CD4-positive, CD25-positive, alpha-beta regulatory T cell (primary cell): ENCODE results near the gene SDCCAG8. TPM values are rescaled to one million over a fixed set of nuclear protein-coding genes. Genes with fewer than 3 reads are reported as not detected.

Experiments
- ATAC-seq, 2 donors: fragments of 150-1000 bp; cut with Tn5 transposase; one replicate each; pipeline ENCODE4 v1.10.0; 2021; ENCODE audit warnings: low read depth in 2 of 2, moderate number of reproducible peaks in 2 of 2, moderate library complexity in 1 of 2
- DNase-seq, 3 donors: peaks; one replicate each; pipeline versions ENCODE4 v3.0.0 to v3.0.0-alpha.2; 2012 to 2022; ENCODE audit warnings: mixed read lengths in 1 of 3
- H3K27ac ChIP-seq: one replicate; pipeline ENCODE4 v1.7.0; 2013; ENCODE audit warnings: mild to moderate bottlenecking, low read length; ENCODE audit not compliant: insufficient read depth, poor library complexity, severe bottlenecking
- H3K27me3 ChIP-seq: one replicate; pipeline ENCODE4 v1.7.0; 2013; ENCODE audit warnings: low read length; ENCODE audit not compliant: control insufficient read depth, insufficient read depth
- H3K36me3 ChIP-seq: one replicate; pipeline ENCODE4 v1.7.0; 2013; ENCODE audit warnings: mild to moderate bottlenecking, low read length, moderate library complexity; ENCODE audit not compliant: control insufficient read depth, insufficient read depth
- H3K4me1 ChIP-seq: 2 replicates; pipeline ENCODE4 v1.7.0; 2013; ENCODE audit warnings: mild to moderate bottlenecking, low read length; ENCODE audit not compliant: insufficient read depth, control insufficient read depth, poor library complexity, severe bottlenecking
- H3K4me3 ChIP-seq: one replicate; pipeline ENCODE4 v1.7.0; 2013; ENCODE audit warnings: low read depth, mild to moderate bottlenecking, low read length, moderate library complexity
- H3K9me3 ChIP-seq, 2 experiments: 1 replicate in 1 of 2; 2 replicates in 1 of 2; pipeline ENCODE4 v1.7.0; 2013; ENCODE audit warnings: low read length in 2 of 2, mild to moderate bottlenecking in 1 of 2, moderate library complexity in 1 of 2; ENCODE audit not compliant: control insufficient read depth in 2 of 2
- H3K27ac Mint-ChIP-seq, 3 donors: one replicate each; pipeline ENCODE4 v1.8.0; 2020 to 2022; ENCODE audit warnings: mild to moderate bottlenecking in 3 of 3, mixed read lengths in 3 of 3, moderate library complexity in 2 of 3
- H3K27me3 Mint-ChIP-seq: one replicate; pipeline ENCODE4 v1.8.0; 2022; ENCODE audit warnings: mild to moderate bottlenecking, mixed read lengths
- H3K36me3 Mint-ChIP-seq: one replicate; pipeline ENCODE4 v1.8.0; 2020; ENCODE audit warnings: mixed read lengths
- H3K4me1 Mint-ChIP-seq, 4 donors: one replicate each; pipeline ENCODE4 v1.8.0; 2020 to 2022; ENCODE audit warnings: mixed read lengths in 4 of 4, mild to moderate bottlenecking in 1 of 4
- H3K4me3 Mint-ChIP-seq, 4 donors: one replicate each; pipeline ENCODE4 v1.8.0; 2020 to 2022; ENCODE audit warnings: mild to moderate bottlenecking in 4 of 4, mixed read lengths in 4 of 4, moderate library complexity in 3 of 4
- H3K9me3 Mint-ChIP-seq, 7 donors: one replicate each; pipeline ENCODE4 v1.8.0; 2020 to 2022; ENCODE audit warnings: mixed read lengths in 7 of 7, mild to moderate bottlenecking in 3 of 7, moderate library complexity in 2 of 7
- polyA plus RNA-seq, 4 donors: library from polyadenylated mRNA; unstranded; fragments of 300-500 nt; fragmentation: Illumina TruSeq; gene quantifications; one replicate each; pipeline ENCODE4 v1.2.3, GENCODE V29; 2021
- total RNA-seq: library from RNA; stranded (reverse); gene quantifications from one replicate; pipeline ENCODE4 v1.2.3, GENCODE V29; 2022

The SDCCAG8 gene
- total and polyA plus RNA-seq, 5 donors from 2014 or later = 19.4 to 28.5 (median 22.7) TPM

- no peak overlapping the region for H3K4me3 Mint-ChIP-seq
- ATAC-seq = no peak
- H3K36me3 Mint-ChIP-seq = peaks cover 33% of the 10 kb centered on the region
- peaks cover 4 to 8% of the 10 kb centered on the region in 2 experiments for H3K9me3 ChIP-seq
- H3K27ac ChIP-seq = no peak overlapping the region
- DNase-seq = no peak
- no peaks in the 10 kb centered on the region for H3K27me3 Mint-ChIP-seq
- no peak overlapping the region for H3K4me3 ChIP-seq
- peaks cover 0 to 17% (median 3%) of the 10 kb centered on the region in 7 donors for H3K9me3 Mint-ChIP-seq
- H3K4me1 ChIP-seq = no peaks in the 10 kb centered on the region
- H3K27me3 ChIP-seq = no peaks in the 10 kb centered on the region
- peaks cover 9% of the 10 kb centered on the region for H3K36me3 ChIP-seq
- no peaks in the 10 kb centered on the region for H3K4me1 Mint-ChIP-seq
- no peak overlapping the region for H3K27ac Mint-ChIP-seq
These were observed 118.6 kb downstream of the SDCCAG8 start for GRCh38 chr1:243374412-243374811.

- H3K27ac Mint-ChIP-seq = no peak overlapping the region
- ATAC-seq (no peak), DNase-seq (no peak)
- Histone ChIP-seq H3K27ac (no peak overlapping the region), H3K4me1 (no peaks in the 10 kb centered on the region), H3K4me3 (no peak overlapping the region), H3K9me3 (peaks cover 4 to 8% of the 10 kb centered on the region in 2 experiments), H3K27me3 (no peaks in the 10 kb centered on the region), H3K36me3 (peaks cover 11% of the 10 kb centered on the region)
- no peaks in the 10 kb centered on the region for H3K4me1 Mint-ChIP-seq
- no peak overlapping the region for H3K4me3 Mint-ChIP-seq
- H3K36me3 Mint-ChIP-seq = peaks cover 29% of the 10 kb centered on the region
- H3K9me3 Mint-ChIP-seq = peaks cover 0 to 17% (median 3%) of the 10 kb centered on the region in 7 donors
- no peaks in the 10 kb centered on the region for H3K27me3 Mint-ChIP-seq
These were observed 119.8 kb downstream of the SDCCAG8 start for GRCh38 chr1:243375596-243375995.

- no peaks in the 10 kb centered on the region for H3K27me3 ChIP-seq
- DNase-seq (no peak), ATAC-seq (no peak)
- peaks cover 11% of the 10 kb centered on the region for H3K36me3 ChIP-seq
- Mint-ChIP-seq H3K4me3 (no peak overlapping the region), H3K36me3 (peaks cover 31% of the 10 kb centered on the region), H3K4me1 (peaks cover 0 to 4% (median 0%) of the 10 kb centered on the region in 4 donors), H3K27ac (no peak overlapping the region), H3K27me3 (no peaks in the 10 kb centered on the region), H3K9me3 (peaks cover 0 to 10% (median 2%) of the 10 kb centered on the region in 7 donors)
- H3K9me3 ChIP-seq = peaks cover 4 to 8% of the 10 kb centered on the region in 2 experiments
- no peaks in the 10 kb centered on the region for H3K4me1 ChIP-seq
- no peak overlapping the region for H3K27ac ChIP-seq
- no peak overlapping the region for H3K4me3 ChIP-seq
These were observed 122.8 kb downstream of the SDCCAG8 start for GRCh38 chr1:243378669-243379068.

GRCh38 chr1:243379208-243379607 lies 123.4 kb downstream of the SDCCAG8 start:
- H3K4me3 ChIP-seq = no peak overlapping the region
- H3K9me3 ChIP-seq = peaks cover under 1 to 4% of the 10 kb centered on the region in 2 experiments
- no peak for ATAC-seq
- no peak overlapping the region for H3K4me3 Mint-ChIP-seq
- no peaks in the 10 kb centered on the region for H3K27me3 ChIP-seq
- peaks cover 0 to 5% (median 2%) of the 10 kb centered on the region in 7 donors for H3K9me3 Mint-ChIP-seq
- H3K27ac Mint-ChIP-seq = no peak overlapping the region
- H3K4me1 ChIP-seq = no peaks in the 10 kb centered on the region
- peaks cover 33% of the 10 kb centered on the region for H3K36me3 Mint-ChIP-seq
- H3K27ac ChIP-seq = no peak overlapping the region
- peaks cover 11% of the 10 kb centered on the region for H3K36me3 ChIP-seq
- no peaks in the 10 kb centered on the region for H3K27me3 Mint-ChIP-seq
- no peak for DNase-seq
- peaks cover 0 to 4% (median 0%) of the 10 kb centered on the region in 4 donors for H3K4me1 Mint-ChIP-seq

GRCh38 chr1:243379706-243380105 lies 123.9 kb downstream of the SDCCAG8 start:
- Mint-ChIP-seq H3K4me1 (peaks cover 0 to 4% (median 0%) of the 10 kb centered on the region in 4 donors), H3K9me3 (no peaks in the 10 kb centered on the region), H3K27me3 (no peaks in the 10 kb centered on the region), H3K4me3 (no peak overlapping the region), H3K27ac (no peak overlapping the region), H3K36me3 (peaks cover 33% of the 10 kb centered on the region)
- H3K4me1 ChIP-seq = no peaks in the 10 kb centered on the region
- no peaks in the 10 kb centered on the region for H3K27me3 ChIP-seq
- H3K9me3 ChIP-seq = no peaks in the 10 kb centered on the region
- DNase-seq = no peak
- no peak overlapping the region for H3K4me3 ChIP-seq
- H3K36me3 ChIP-seq = peaks cover 11% of the 10 kb centered on the region
- H3K27ac ChIP-seq = no peak overlapping the region
- ATAC-seq = no peak

GRCh38 chr1:243388276-243388675 lies 132.4 kb downstream of the SDCCAG8 start:
- no peaks in the 10 kb centered on the region for H3K27me3 ChIP-seq
- DNase-seq = no peak
- no peaks in the 10 kb centered on the region for H3K4me1 ChIP-seq
- no peak overlapping the region for H3K4me3 ChIP-seq
- no peaks in the 10 kb centered on the region for H3K9me3 ChIP-seq
- Mint-ChIP-seq H3K27me3 (no peaks in the 10 kb centered on the region), H3K4me3 (no peak overlapping the region), H3K9me3 (no peaks in the 10 kb centered on the region), H3K27ac (no peak overlapping the region), H3K36me3 (peaks cover 17% of the 10 kb centered on the region), H3K4me1 (peaks cover 0 to 9% (median 0%) of the 10 kb centered on the region in 4 donors)
- no peak for ATAC-seq
- no peaks in the 10 kb centered on the region for H3K36me3 ChIP-seq
- no peak overlapping the region for H3K27ac ChIP-seq

GRCh38 chr1:243390162-243390791 lies 134.4 kb downstream of the SDCCAG8 start:
- ATAC-seq (no peak), DNase-seq (no peak)
- H3K36me3 ChIP-seq = no peaks in the 10 kb centered on the region
- H3K27me3 ChIP-seq = no peaks in the 10 kb centered on the region
- no peaks in the 10 kb centered on the region for H3K9me3 ChIP-seq
- no peaks in the 10 kb centered on the region for H3K4me1 ChIP-seq
- Mint-ChIP-seq H3K27ac (peak overlapping the region in 1 of 3 donors; percentile 3), H3K4me1 (peaks cover 0 to 15% (median 0%) of the 10 kb centered on the region in 4 donors), H3K36me3 (peaks cover 13% of the 10 kb centered on the region), H3K27me3 (no peaks in the 10 kb centered on the region), H3K9me3 (no peaks in the 10 kb centered on the region), H3K4me3 (no peak overlapping the region)
- no peak overlapping the region for H3K27ac ChIP-seq
- no peak overlapping the region for H3K4me3 ChIP-seq

GRCh38 chr1:243391355-243391754 lies 135.5 kb downstream of the SDCCAG8 start:
- Histone ChIP-seq H3K27ac (no peak overlapping the region), H3K27me3 (no peaks in the 10 kb centered on the region), H3K9me3 (no peaks in the 10 kb centered on the region), H3K36me3 (no peaks in the 10 kb centered on the region), H3K4me3 (no peak overlapping the region), H3K4me1 (no peaks in the 10 kb centered on the region)
- H3K36me3 Mint-ChIP-seq = peaks cover 10% of the 10 kb centered on the region
- H3K4me1 Mint-ChIP-seq = peaks cover 0 to 15% (median 0%) of the 10 kb centered on the region in 4 donors
- DNase-seq (no peak), ATAC-seq (no peak)
- H3K27me3 Mint-ChIP-seq = no peaks in the 10 kb centered on the region
- H3K27ac Mint-ChIP-seq = peak overlapping the region in 1 of 3 donors; percentile 49
- H3K9me3 Mint-ChIP-seq = no peaks in the 10 kb centered on the region
- no peak overlapping the region for H3K4me3 Mint-ChIP-seq
